ENCODE results near the gene TMEM232. TPM values are rescaled to one million over a fixed set of nuclear protein-coding genes. Genes with fewer than 3 reads are reported as not detected.

The TMEM232 gene
- total RNA-seq, 2 experiments from 2014 or later, result 0.98 to 1.1 TPM

GRCh38 chr5:110469486-110469885 lies 257.0 kb downstream of the TMEM232 start:
- H3K4me3 Mint-ChIP-seq, result no peak overlapping the region
- DNase-seq, result no peak
- H3K36me3 Mint-ChIP-seq (ENCODE audit: low read depth), result no peaks in the 10 kb centered on the region
- Histone ChIP-seq H3K4me3 (ENCODE audit: low read length) (no peak overlapping the region), H3K9me3 (ENCODE audit: control insufficient read depth in 1 of 2, insufficient read depth in 1 of 2, low read length in 2 of 2) (peaks cover 9 to 25% of the 10 kb centered on the region in 2 experiments), H3K4me1 (ENCODE audit: insufficient read depth, low read length) (no peaks in the 10 kb centered on the region), H3K36me3 (ENCODE audit: insufficient read depth, low read length) (no peaks in the 10 kb centered on the region), H3K27ac (ENCODE audit: low read depth in 1 of 2, low read length in 2 of 2) (no peak overlapping the region), H3K27me3 (ENCODE audit: control insufficient read depth in 1 of 2, insufficient read depth in 2 of 2, low read length in 2 of 2) (no peaks in the 10 kb centered on the region)
- no peak for ATAC-seq (ENCODE audit: poor library complexity)
- peaks cover 13% of the 10 kb centered on the region for H3K9me3 Mint-ChIP-seq
- ChIA-PET POLR2A (no interaction called here), CTCF (no interaction called here)
- intact Hi-C loops (cut with DNase I, micrococcal nuclease), result no loop called here
- no peaks in the 10 kb centered on the region for H3K4me1 Mint-ChIP-seq (ENCODE audit: low read depth)
- H3K27ac Mint-ChIP-seq, result no peak overlapping the region
- H3K27me3 Mint-ChIP-seq, result no peaks in the 10 kb centered on the region
- TF ChIP-seq CTCF (IDR thresholded peaks at IDR 0.05), result no peak

DNA sequence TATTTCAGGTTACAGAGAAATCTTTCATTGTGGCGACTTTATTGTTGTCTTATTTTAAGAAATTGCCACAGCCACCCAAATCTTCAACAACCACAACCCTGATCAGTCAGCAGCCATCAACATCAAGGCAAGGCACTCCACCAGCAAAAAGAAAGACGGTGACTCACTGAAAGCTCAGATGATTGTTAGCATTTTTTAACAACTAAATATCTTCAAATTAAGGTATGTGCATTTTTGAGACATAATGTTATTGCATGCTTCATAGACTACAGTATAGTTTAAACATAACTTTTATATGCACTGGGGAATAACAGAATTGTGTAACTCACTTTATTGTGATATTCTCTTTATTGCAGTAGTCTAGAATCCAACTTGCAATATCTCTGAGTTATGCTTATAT lies 263.4 kb downstream of the TMEM232 start:
- ChIA-PET POLR2A (no interaction called here), CTCF (no interaction called here)
- H3K9me3 ChIP-seq (ENCODE audit: control insufficient read depth in 1 of 2, insufficient read depth in 1 of 2, low read length in 2 of 2), result no peaks in the 10 kb centered on the region
- no peak for ATAC-seq (ENCODE audit: poor library complexity)
- Mint-ChIP-seq H3K9me3 (no peaks in the 10 kb centered on the region), H3K27me3 (no peaks in the 10 kb centered on the region), H3K4me3 (no peak overlapping the region), H3K27ac (no peak overlapping the region), H3K36me3 (ENCODE audit: low read depth) (no peaks in the 10 kb centered on the region), H3K4me1 (ENCODE audit: low read depth) (no peaks in the 10 kb centered on the region)
- no peak overlapping the region for H3K4me3 ChIP-seq (ENCODE audit: low read length)
- no peak overlapping the region for H3K27ac ChIP-seq (ENCODE audit: low read depth in 1 of 2, low read length in 2 of 2)
- intact Hi-C loops (cut with DNase I, micrococcal nuclease), result no loop called here
- H3K4me1 ChIP-seq (ENCODE audit: insufficient read depth, low read length), result no peaks in the 10 kb centered on the region
- no peak for TF ChIP-seq CTCF (IDR thresholded peaks at IDR 0.05)
- no peaks in the 10 kb centered on the region for H3K27me3 ChIP-seq (ENCODE audit: control insufficient read depth in 1 of 2, insufficient read depth in 2 of 2, low read length in 2 of 2)
- no peaks in the 10 kb centered on the region for H3K36me3 ChIP-seq (ENCODE audit: insufficient read depth, low read length)
- DNase-seq, result no peak

DNA sequence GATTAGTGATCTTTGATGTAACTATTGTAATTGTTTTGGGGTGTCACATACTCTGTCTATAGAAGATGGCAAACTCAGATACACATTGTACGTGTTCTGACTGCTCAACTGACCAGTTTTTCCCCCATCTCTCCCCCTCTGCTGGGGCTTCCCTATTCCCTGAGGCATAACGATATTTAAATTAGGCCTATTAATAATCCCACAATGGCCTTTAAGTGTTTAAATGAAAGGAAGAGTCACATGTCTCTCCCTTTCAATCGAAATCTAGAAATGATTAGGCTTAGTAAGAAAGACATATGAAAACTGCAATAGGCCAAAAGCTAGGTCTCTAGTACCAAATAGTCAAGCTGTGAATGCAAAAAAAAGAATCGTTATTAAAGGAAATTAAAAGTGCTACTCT lies 265.6 kb downstream of the TMEM232 start:
- Mint-ChIP-seq H3K4me3 (no peak overlapping the region), H3K27ac (no peak overlapping the region), H3K27me3 (no peaks in the 10 kb centered on the region), H3K9me3 (no peaks in the 10 kb centered on the region), H3K36me3 (ENCODE audit: low read depth) (no peaks in the 10 kb centered on the region), H3K4me1 (ENCODE audit: low read depth) (no peaks in the 10 kb centered on the region)
- POLR2A ChIA-PET, result no interaction called here
- CTCF ChIA-PET, result no interaction called here
- H3K27me3 ChIP-seq (ENCODE audit: control insufficient read depth in 1 of 2, insufficient read depth in 2 of 2, low read length in 2 of 2), result no peaks in the 10 kb centered on the region
- TF ChIP-seq CTCF (IDR thresholded peaks at IDR 0.05), result no peak
- H3K36me3 ChIP-seq (ENCODE audit: insufficient read depth, low read length), result no peaks in the 10 kb centered on the region
- ATAC-seq (ENCODE audit: poor library complexity) (no peak), DNase-seq (no peak)
- no peak overlapping the region for H3K27ac ChIP-seq (ENCODE audit: low read depth in 1 of 2, low read length in 2 of 2)
- intact Hi-C loops (cut with DNase I, micrococcal nuclease), result no loop called here
- no peaks in the 10 kb centered on the region for H3K9me3 ChIP-seq (ENCODE audit: control insufficient read depth in 1 of 2, insufficient read depth in 1 of 2, low read length in 2 of 2)
- no peaks in the 10 kb centered on the region for H3K4me1 ChIP-seq (ENCODE audit: insufficient read depth, low read length)
- no peak overlapping the region for H3K4me3 ChIP-seq (ENCODE audit: low read length)

All from CD4-positive, alpha-beta T cell (primary cell).